Heart left ventricle (tissue), 16 donors: ENCODE measurements around the gene INHBE. TPM values are rescaled to one million over a fixed set of nuclear protein-coding genes. Genes with fewer than 3 reads are reported as not detected.

Experiments used
- ATAC-seq, 4 donors: fragments of 200-7000 bp; cut with Tn5 transposase; one replicate each; pipeline ENCODE4 v1.9.1; 2020 to 2022; ENCODE audit warnings: moderate library complexity in 4 of 4, mild to moderate bottlenecking in 3 of 4, moderate number of reproducible peaks in 1 of 4
- DNase-seq, 5 donors: peaks; one replicate each; pipeline ENCODE4 v3.0.0-alpha.2; 2020
- H3K27ac ChIP-seq, 12 donors: fragments of 200-600 bp; sonication (generic) in 4 of 12; one replicate each; pipeline versions ENCODE4 v1.5.0 to v1.8.0; 2016 to 2022; ENCODE audit warnings: mild to moderate bottlenecking in 2 of 12
- H3K27me3 ChIP-seq, 9 donors: fragments of 200-600 bp; sonication (generic) in 2 of 9; one replicate each; pipeline versions ENCODE4 v1.5.1 to v1.8.0; 2016 to 2022; ENCODE audit warnings: mild to moderate bottlenecking in 3 of 9
- H3K36me3 ChIP-seq, 9 donors: fragments of 200-600 bp; sonication (generic) in 2 of 9; one replicate each; pipeline versions ENCODE4 v1.5.0 to v1.8.0; 2018 to 2022; ENCODE audit warnings: mild to moderate bottlenecking in 2 of 9
- H3K4me1 ChIP-seq, 12 donors: fragments of 200-600 bp; sonication (generic) in 4 of 12; one replicate each; pipeline versions ENCODE4 v1.5.0 to v1.8.0; 2016 to 2022; ENCODE audit warnings: mild to moderate bottlenecking in 3 of 12
- H3K4me3 ChIP-seq, 12 donors: fragments of 200-600 bp; sonication (generic) in 4 of 12; one replicate each; pipeline versions ENCODE4 v1.5.0 to v1.8.0; 2017 to 2022; ENCODE audit warnings: mild to moderate bottlenecking in 9 of 12, moderate library complexity in 4 of 12
- H3K9me3 ChIP-seq, 12 donors: fragments of 200-600 bp; sonication (generic) in 4 of 12; one replicate each; pipeline versions ENCODE4 v1.5.0 to v1.8.0; 2016 to 2022; ENCODE audit warnings: mild to moderate bottlenecking in 1 of 12
- CTCF ChIP-seq, 12 donors: fragments of 200-600 bp; sonication (generic) in 4 of 12; IDR thresholded peaks; one replicate each; pipeline versions ENCODE4 v1.5.0 to v1.8.0; 2018 to 2022; ENCODE audit warnings: antibody characterized with exemption in 12 of 12, mild to moderate bottlenecking in 5 of 12
- POLR2A ChIP-seq, 2 donors: fragments of 450-650 bp; IDR thresholded peaks; one replicate each; pipeline ENCODE4 v1.6.1; 2017; ENCODE audit warnings: antibody characterized with exemption in 2 of 2, mild to moderate bottlenecking in 2 of 2, moderate library complexity in 2 of 2
- WGBS, 4 donors: extraction: QIAGEN DNeasy Blood & Tissue Kit in 2 of 4; methylation state at CpG; one replicate each; pipeline versions ENCODE4 v1.1.5 to v1.1.7; 2013 to 2018; 5-methylcytosine and 5-hydroxymethylcytosine counted together
- intact Hi-C, 10 donors: fragments of 100-400 bp; cut with DNase I; formaldehyde crosslinking; loops; one replicate each; pipeline versions ENCODE4 v1.11.1 to v1.14.2; 2022
- polyA plus RNA-seq, 2 donors: library from polyadenylated mRNA; stranded (reverse); fragments of 200-250 nt; gene quantifications; one replicate each; pipeline ENCODE4 v1.2.3, GENCODE V29; 2013
- total RNA-seq, 9 donors: library from RNA; depleted of rRNA in 2 of 9; stranded (reverse); fragments of >200 nt in 2 of 9; fragmentation: NEBNext Ultra II Directional in 3 of 9; extraction: Animal tissue kit (Norgen Biotek cat#: 25700) in 3 of 9; gene quantifications; one replicate each; pipeline versions ENCODE4 v1.1.0 to v1.2.4, GENCODE V29; 2016 to 2023
- donor health status: ischemic (EF 13 %, LVEDD 7.1; RV severe dilation, severe dysfunction).
- donor health status: healthy with polysubstance abuse.
- donor health status: DM: no; HTN: yes; CAD: no.
- donor health status: DM: no; HTN: no; CAD: no.
- donor health status: ischemic (EF 25% LVEDD 6.9; RV normal size, moderate dysfunction).
- donor health status: ischemic (EF 25% LVEDD 5.7; RV mildly dilated, moderate dysfunction).
- donor health status: healthy.
- donor health status: DM: yes; HTN: yes; CAD: no.
- donor health status: ischemic (EF 35%, LVEDD 5.7; RV mildly dilated, moderate dysfunction).
- donor health status: nonischemic (EF 11% LVEDD 7.7; RV severe dilation, severe dysfunction).
- donor health status: DM: yes; HTN: yes; CAD: no.
- donor health status: PGD.
- donor health status: ischemic (EF 29% LVEDD 5.4; RV normal size, mild dysfunction).
- donor health status: nonischemic (EF 23%, LVEDD 6.1; RV moderate dilation, normal function).

INHBE gene
- total and polyA plus RNA-seq, 11 donors, result 0.03 to 0.64 TPM; not detected in 9

DNA sequence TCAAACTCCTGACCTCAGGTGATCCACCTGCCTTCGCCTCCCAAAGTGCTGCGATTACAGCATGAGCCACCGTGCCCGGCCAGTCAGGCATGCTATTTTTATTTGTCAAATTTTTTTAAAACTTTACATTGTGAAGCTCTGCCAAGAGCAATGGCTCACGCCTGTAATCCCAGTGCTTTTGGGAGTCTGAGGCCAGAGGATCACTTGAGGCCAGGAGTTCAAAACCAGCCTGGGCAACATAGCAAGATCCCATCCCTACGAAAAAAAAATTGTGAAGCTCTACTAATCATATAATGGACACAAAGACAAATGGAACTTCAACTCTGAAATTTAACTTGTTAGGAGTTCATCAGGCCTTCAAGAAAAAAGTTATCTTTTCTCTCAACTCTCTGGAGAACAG, 26.1 kb upstream of the INHBE start:
- no peak for DNase-seq
- H3K4me1 ChIP-seq, result peaks cover 0 to 23% (median 11%) of the 10 kb centered on the region in 12 donors
- intact Hi-C loops, result no loop called here
- H3K4me3 ChIP-seq, result peak overlapping the region in 2 of 12 donors; percentile 60 to 83
- H3K36me3 ChIP-seq, result peaks cover 0 to 20% (median 4%) of the 10 kb centered on the region in 9 donors
- ATAC-seq, result no peak
- no peaks in the 10 kb centered on the region for H3K9me3 ChIP-seq
- TF ChIP-seq CTCF (IDR thresholded peaks at IDR 0.05), result no peak
- no peak for TF ChIP-seq POLR2A (IDR thresholded peaks at IDR 0.05)
- WGBS, 4 donors, result 71 to 75% (median 74%) methylated on average over 6 of the region's 6 CpGs
- H3K27ac ChIP-seq, result peak overlapping the region in 9 of 12 donors; percentile 85 to 99 (median 94)
- no peaks in the 10 kb centered on the region for H3K27me3 ChIP-seq

- H3K4me3 ChIP-seq, result peak overlapping the region; percentile 40 to 93 (median 72)
- H3K27ac ChIP-seq, result peak overlapping the region; percentile 85 to 99 (median 93)
- H3K36me3 ChIP-seq, result peaks cover 0 to 14% (median under 1%) of the 10 kb centered on the region in 9 donors
- H3K4me1 ChIP-seq, result peaks cover 0 to 23% (median 11%) of the 10 kb centered on the region in 12 donors
- 25 to 38% (median 32%) methylated on average over 9 of the region's 9 CpGs for WGBS, 4 donors
- no peak for DNase-seq
- no peak for TF ChIP-seq POLR2A (IDR thresholded peaks at IDR 0.05)
- no peak for TF ChIP-seq CTCF (IDR thresholded peaks at IDR 0.05)
- H3K27me3 ChIP-seq, result no peaks in the 10 kb centered on the region
- ATAC-seq, result no peak
- no peaks in the 10 kb centered on the region for H3K9me3 ChIP-seq
- intact Hi-C loops, result loop anchor here in 1 of 10 donors (2.0 kb wide), 1 partner anchor 23 kb away; no protein-coding TSS in a partner anchor
Observed at GRCh38 chr12:57429473-57430111, 25.5 kb upstream of the INHBE start.

- H3K27me3 ChIP-seq, result no peaks in the 10 kb centered on the region
- H3K36me3 ChIP-seq, result peaks cover 0 to 7% (median 0%) of the 10 kb centered on the region in 9 donors
- 0 to 2% (median 1%) methylated on average over 27 to 74 of the region's 74 CpGs for WGBS, 4 donors
- no peaks in the 10 kb centered on the region for H3K9me3 ChIP-seq
- intact Hi-C loops, result loop anchor here in 1 of 10 donors (2.0 kb wide), 1 partner anchor 22 kb away; no protein-coding TSS in a partner anchor
- peak overlapping the region; percentile 40 to 93 (median 72) for H3K4me3 ChIP-seq
- TF ChIP-seq POLR2A (IDR thresholded peaks at IDR 0.05), result no peak
- TF ChIP-seq CTCF (IDR thresholded peaks at IDR 0.05), result peak in 7 of 12 donors; percentile 13 to 32 (median 20)
- peak; percentile 54 to 78 (median 62) for DNase-seq
- peaks cover 0 to 23% (median 11%) of the 10 kb centered on the region in 12 donors for H3K4me1 ChIP-seq
- H3K27ac ChIP-seq, result peak overlapping the region; percentile 85 to 99 (median 93)
- ATAC-seq, result peak; percentile 16 to 85 (median 60)
Observed at GRCh38 chr12:57430112-57430930, 24.8 kb upstream of the INHBE start.
